GM21825 (cell line): Measurements from ENCODE around the gene AVPR2.

Experiments used
- ATAC-seq: cut with Tn5 transposase; IDR thresholded peaks from one replicate; pipeline ENCODE4 v1.9.1; 2021; ENCODE audit warnings: mild to moderate bottlenecking, moderate library complexity; ENCODE audit not compliant: unreplicated experiment

AVPR2 gene

GRCh38 chrX:153903991-153904957 is at the start of gene AVPR2:
Gene AVPR2, plus strand, starts transcription at chrX:153904673. Its CDS starts 473 bp downstream, at chrX:153905146.
- no peak for ATAC-seq

GRCh38 chrX:153854702-153855101 is 49.8 kb upstream of the AVPR2 start:
- no peak for ATAC-seq

GRCh38 chrX:153857348-153857903 is 47.0 kb upstream of the AVPR2 start:
- no peak for ATAC-seq

GRCh38 chrX:153861151-153861550 is 43.3 kb upstream of the AVPR2 start:
- no peak for ATAC-seq

- no peak for ATAC-seq
Measured at GRCh38 chrX:153861733-153862310, 42.7 kb upstream of the AVPR2 start.

GRCh38 chrX:153862369-153863250 is 41.9 kb upstream of the AVPR2 start:
- no peak for ATAC-seq

GRCh38 chrX:153863251-153863991 is 41.1 kb upstream of the AVPR2 start:
- ATAC-seq: no peak

- no peak for ATAC-seq
Measured at GRCh38 chrX:153864101-153864500, 40.4 kb upstream of the AVPR2 start.

GRCh38 chrX:153864561-153865320 is 39.7 kb upstream of the AVPR2 start:
- ATAC-seq: no peak

GRCh38 chrX:153865321-153865580 is 39.2 kb upstream of the AVPR2 start:
- ATAC-seq: no peak

- ATAC-seq: no peak
Measured at GRCh38 chrX:153865685-153866084, 38.8 kb upstream of the AVPR2 start.

- no peak for ATAC-seq
Measured at GRCh38 chrX:153866302-153867019, 38.0 kb upstream of the AVPR2 start.

GRCh38 chrX:153867139-153867538 is 37.3 kb upstream of the AVPR2 start:
- no peak for ATAC-seq

- no peak for ATAC-seq
Measured at GRCh38 chrX:153867671-153868070, 36.8 kb upstream of the AVPR2 start.

- no peak for ATAC-seq
Measured at GRCh38 chrX:153868576-153869472, 35.6 kb upstream of the AVPR2 start.

GRCh38 chrX:153869473-153870287 is 34.8 kb upstream of the AVPR2 start:
- no peak for ATAC-seq

- no peak for ATAC-seq
Measured at GRCh38 chrX:153870288-153870690, 34.2 kb upstream of the AVPR2 start.
